HG02623 (cell line): Measurements from ENCODE around the gene FAM219A.
A peak's percentile ranks its signal among the peaks of the same experiment; 100 is the strongest.

Source experiments
- ATAC-seq: cut with Tn5 transposase; IDR thresholded peaks from one replicate; pipeline ENCODE4 v1.9.1; 2021; ENCODE audit warnings: moderate library complexity; ENCODE audit not compliant: unreplicated experiment

The FAM219A gene, protein sequence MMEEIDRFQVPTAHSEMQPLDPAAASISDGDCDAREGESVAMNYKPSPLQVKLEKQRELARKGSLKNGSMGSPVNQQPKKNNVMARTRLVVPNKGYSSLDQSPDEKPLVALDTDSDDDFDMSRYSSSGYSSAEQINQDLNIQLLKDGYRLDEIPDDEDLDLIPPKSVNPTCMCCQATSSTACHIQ

DNA sequence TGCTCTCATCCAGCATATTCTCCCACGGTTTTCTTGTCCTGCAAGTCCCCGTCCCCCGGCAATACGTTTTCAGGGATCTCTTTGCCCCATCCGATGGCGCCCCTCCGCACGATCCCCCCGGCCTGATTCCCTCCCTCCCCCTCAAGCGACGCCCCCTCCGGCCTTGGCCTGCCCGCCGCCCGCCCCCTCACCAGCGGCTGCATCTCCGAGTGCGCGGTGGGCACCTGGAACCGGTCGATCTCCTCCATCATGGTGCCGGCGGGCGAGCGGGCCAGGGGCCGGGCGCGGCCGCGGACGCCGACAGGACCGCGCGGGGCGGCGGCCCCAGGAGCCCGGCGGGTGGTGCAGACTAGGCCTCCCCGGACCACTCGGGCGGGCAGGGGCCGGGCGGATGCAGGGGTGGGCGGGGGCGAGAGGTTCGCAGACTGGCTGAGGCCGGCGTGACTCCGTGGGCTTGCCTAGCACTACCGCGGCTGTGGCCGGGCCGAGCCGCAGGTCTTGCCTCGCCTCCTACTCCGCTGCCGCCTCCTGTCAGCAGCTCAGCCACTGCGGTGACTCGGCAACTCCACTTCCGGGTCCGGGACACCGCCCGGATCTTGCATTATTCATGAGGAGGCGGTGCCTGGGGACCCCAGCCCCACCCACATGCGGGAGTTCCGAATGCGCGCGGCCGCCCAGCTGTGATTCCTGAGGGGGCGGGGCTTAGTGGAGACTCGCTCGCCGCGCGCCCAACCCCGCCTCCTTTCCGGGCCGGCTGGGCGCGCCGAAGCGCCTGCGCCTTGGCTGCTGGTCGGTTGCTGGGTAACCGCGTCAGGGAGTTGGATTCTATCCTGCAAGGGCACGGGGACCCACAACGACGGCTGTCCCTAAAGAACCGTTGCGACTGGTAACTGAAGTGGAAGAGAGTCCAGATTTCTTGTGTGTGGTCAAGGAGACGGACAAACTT lies at the start of gene FAM219A, which contains the start of gene DNAI1:
Gene FAM219A (minus strand): TSS at position 558 of the 946 bp plus-strand sequence. CDS start 307 bp downstream, at position 251.
Gene DNAI1 (plus strand): TSS at position 793 of the 946 bp plus-strand sequence. CDS start 201 bp downstream, outside the sequence.
- ATAC-seq: peak; percentile 97

DNA sequence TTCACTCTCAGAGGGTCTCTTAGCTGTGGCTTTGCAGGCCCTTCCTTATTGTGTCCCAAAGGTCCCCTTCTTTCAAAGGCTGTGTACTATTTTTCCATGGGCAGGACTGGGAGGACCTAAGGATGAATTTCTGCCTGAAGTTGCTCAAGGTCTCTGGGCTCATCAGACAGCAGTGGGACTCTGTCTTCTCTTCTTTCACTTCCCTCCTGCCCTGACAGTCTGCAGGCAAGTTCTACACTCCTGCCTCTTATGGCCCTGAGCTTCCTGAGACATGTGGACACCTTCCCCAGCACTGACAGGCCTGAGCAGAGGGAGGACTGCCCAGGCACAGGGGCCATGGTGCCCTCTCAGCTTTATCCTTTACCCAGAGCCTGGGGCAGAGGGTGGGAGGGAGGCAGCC lies 49.6 kb upstream of the FAM219A start:
- no peak for ATAC-seq

GRCh38 chr9:34507556-34507955 lies 49.2 kb upstream of the FAM219A start:
- no peak for ATAC-seq

GRCh38 chr9:34506623-34507022 lies 48.3 kb upstream of the FAM219A start:
- no peak for ATAC-seq

DNA sequence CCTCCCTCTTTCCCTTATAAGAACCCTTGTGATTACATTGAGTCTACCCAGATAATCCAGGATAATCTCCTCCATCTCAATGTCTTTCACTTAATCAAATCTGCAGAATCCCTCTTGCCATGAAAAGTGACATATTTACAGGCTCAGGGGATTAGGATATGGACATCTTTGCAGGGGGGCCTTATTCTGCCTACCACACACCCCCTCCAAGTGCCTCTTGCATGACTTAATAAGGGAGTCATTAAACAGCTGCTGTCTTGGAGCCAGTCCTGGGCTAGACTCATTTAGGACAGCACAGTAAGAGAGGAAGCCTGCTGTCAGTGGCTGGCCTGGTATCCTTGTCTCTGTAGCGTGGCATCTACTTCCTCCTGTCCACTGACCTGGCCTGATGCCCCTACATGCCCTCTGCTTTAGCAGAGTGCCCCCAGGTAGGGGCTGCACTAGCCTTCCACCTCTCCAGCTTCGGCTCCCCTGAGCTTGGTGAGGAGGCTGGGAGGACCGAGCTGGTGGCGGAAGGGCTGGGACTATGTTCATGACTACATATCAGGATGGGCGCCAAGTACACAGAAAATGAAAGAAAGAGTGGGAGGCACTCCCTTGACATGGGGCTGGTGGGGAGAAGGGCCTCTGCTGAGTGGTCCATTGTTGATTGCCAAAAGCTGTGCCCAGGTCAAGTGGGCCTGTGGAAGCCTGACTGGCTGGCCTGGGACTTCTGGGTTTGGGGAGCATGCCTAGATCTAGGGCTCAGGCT lies 47.2 kb upstream of the FAM219A start:
- no peak for ATAC-seq

- no peak for ATAC-seq
These were observed 45.0 kb upstream of the FAM219A start for GRCh38 chr9:34503406-34503805.

DNA sequence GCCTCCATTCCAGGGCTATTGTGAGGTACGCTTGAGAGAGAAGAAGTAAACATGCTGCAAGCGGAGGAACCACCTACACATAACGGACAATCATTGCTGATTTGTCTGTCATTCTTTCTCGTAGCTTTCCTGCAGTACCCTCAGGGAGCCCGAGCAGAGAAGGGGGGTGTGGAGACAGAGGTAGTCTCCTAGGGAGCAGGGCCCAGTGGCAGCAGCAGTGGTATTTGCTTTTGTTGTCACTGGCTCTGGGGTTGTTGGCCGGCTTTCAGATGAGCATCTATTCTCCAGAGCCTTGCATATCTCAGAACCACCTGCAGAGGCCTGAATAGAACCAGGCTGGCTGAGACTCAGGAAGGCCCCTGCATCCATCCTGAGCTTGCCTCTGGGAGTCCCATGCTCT lies 44.5 kb upstream of the FAM219A start:
- no peak for ATAC-seq

- ATAC-seq: no peak
These were observed 44.1 kb upstream of the FAM219A start for GRCh38 chr9:34502471-34502870.

DNA sequence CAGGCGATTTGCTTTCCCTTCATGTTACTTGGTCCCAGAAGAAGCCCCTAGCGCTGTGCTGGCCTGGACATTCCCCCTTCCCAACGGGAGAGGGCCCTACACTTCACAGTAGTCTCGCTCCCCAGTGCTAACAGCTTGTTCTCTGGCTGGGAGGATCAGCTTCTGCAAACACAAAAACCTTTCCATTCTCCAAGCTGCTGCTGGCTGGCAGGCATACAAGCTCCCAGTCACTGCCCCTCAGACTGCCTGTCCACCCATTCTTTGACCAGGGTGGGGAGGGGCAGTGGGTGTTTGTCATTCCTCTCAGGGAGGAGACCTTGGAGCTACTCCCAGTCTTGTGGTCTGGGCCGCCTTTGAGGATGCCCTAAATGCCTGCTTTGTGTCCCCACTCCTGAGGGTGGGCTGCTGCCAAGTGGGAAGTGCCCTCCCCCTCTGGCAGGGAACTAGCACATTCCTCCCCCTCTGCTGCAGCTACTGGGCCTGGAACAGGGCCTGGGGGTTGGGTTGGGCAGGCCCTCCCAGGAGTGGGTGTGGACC lies 43.6 kb upstream of the FAM219A start:
- no peak for ATAC-seq

DNA sequence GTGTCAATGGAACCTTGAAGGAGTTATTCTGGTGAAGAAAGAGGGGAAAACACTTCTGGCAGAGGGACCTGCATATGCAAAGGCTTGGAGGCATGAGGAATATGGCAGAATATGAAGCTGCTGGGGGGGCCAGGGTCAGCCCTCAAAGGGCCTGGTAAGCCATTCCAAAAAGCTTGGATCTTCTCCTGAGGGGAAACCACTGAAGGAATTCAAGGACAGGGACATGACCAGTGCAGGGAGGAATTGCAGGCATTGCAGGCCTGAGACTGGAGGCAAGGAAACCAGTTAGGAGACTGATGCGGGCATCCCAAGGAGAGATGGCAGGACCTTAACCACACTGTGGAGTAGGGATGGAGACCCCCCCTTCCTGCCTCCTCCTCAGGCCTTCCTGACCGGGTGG lies 43.0 kb upstream of the FAM219A start:
- ATAC-seq: no peak

DNA sequence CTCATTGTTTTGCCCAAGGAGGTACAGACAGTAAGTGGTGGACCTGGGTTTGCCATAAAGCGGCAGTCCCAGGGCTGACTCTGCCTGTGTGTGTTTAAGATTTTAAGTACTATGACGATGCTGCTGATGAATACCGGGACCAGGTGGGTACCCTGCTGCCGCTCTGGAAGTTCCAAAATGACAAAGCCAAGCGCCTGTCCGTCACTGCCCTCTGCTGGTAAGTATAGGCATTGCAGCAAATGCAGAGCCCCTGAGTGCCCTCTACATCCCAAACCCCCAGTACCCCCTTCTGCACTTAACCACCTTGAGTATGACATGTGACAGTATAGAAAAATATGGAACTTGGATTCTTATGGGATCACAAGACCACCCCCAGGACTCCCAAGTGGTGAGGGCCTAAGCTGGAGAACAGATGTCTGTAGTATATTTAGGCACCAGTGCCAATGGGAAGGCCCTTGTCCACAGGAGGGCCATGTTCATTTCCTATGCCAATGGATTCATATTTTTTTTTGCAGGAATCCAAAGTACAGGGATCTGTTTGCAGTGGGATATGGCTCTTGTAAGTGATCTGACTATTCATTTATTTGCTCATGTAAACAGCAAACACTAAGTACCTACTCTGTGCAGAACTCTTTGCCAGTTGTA lies 42.4 kb upstream of the FAM219A start:
- no peak for ATAC-seq

- ATAC-seq: no peak
These were observed 40.7 kb upstream of the FAM219A start for GRCh38 chr9:34499076-34499475.

DNA sequence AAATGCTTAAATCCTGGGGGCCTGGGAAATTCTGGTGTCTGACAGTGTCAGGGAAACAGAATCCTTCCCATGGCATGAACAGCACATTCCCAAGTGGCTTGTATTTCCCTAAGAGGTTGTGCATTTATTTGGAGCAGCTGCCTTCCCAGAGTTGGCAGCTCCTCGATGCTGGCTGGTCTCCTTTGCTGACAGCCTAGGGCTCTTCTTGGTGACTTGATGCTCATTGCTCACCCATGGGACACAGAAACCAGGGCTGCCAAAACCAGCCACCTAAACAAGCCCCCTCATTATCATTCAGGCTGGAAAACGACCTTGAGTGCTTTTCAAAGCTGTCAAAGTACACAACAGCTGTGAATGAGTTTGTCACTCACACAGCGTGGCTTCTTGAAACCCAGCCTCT lies 40.2 kb upstream of the FAM219A start:
- ATAC-seq: no peak

DNA sequence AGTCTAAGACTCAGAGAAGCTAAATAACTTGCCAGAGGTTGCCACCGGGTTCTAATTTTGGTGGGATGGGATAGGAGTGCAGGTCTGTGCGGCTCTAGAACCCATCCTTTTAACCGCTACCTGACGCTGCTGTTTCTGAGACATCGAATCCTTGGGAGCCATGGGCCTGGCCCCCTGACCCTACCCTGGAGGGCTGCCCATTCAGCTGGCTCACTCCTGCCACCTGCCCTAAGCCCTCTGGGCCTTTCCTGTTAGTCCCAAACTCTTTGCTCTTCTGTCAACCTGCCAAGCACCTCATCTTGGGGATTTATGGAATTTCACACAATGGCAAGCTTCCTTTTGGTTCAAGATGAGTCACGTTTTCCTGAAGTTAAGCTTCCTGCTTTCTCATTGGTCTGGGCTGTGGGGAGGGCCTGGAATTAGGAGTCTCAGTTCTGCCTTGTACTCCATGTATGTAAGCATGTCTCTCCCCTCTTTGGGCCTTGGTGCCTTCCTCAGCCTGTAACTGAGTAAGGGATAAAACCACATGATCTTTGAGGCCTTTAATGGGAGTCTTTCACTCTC lies 37.9 kb upstream of the FAM219A start:
- ATAC-seq: no peak

- no peak for ATAC-seq
These were observed 35.7 kb upstream of the FAM219A start for GRCh38 chr9:34493972-34494535.

- no peak for ATAC-seq
These were observed 33.7 kb upstream of the FAM219A start for GRCh38 chr9:34492051-34492450.

DNA sequence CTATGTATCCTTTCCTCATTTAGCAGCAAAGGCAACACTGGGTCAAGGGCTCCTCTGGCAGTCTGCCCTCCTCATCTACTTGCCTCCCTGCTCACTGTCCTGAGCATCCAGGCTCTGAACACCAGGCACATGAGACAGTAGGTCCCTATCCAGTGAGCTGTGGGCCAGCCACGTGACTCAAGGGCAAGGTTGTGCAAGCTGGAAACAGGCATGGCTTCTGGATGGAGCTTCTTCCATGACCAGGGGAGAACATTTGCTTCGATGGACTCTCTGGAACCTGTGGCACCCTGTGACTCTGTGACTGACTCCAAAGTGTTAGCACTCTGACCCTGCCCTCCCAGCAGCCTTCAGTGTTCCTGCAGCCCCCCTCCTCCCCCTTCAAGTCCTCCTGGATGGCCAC lies 33.2 kb upstream of the FAM219A start:
- no peak for ATAC-seq

DNA sequence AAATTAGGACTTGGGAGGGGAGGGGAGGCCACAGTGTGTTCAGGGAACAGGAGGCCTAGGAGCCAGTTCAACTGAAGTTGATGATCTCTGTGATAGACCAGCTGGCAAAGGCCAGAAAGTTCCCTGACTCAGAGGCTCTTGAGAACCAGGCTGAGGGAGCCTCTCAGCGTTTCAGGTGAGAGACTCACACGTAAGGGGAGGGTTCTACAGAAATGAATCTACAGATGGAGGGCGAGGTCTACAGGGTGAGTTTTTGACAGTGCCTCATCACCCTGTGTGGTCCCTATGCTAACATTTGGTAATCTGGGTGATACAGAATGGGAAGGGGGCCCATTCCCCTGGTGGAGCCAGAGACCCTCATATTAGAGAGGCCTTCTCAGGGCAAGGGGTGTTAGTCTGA lies 32.4 kb upstream of the FAM219A start:
- ATAC-seq: no peak

- no peak for ATAC-seq
These were observed 32.0 kb upstream of the FAM219A start for GRCh38 chr9:34490360-34490759.

DNA sequence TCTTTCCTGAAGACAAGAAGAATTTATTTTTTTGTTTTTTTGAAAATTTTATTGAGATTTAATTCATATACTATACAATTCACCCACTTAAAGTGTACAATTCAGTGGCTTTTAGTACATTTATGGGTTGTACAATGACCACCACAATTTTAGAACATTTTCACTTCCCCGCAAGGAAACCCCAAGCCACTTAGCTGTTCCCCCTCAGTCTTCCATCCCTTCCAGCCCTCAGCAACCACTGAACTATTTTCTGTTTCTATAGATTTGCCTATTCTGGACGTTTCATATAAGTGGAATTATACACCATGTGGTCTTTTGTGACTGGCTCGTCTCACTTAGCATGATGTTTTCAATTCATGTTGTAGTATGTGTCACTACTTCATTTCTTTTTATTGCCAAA lies 28.2 kb upstream of the FAM219A start:
- ATAC-seq: no peak
